A549 (cell line): ENCODE results near the gene TBC1D21.

ENCODE experiments used
- ELK1 ChIP-seq: fragments of 150-350 bp; IDR thresholded peaks from 2 replicates; pipeline ENCODE4 v1.6.1; 2014; ENCODE audit warnings: low read depth, mild to moderate bottlenecking, low read length
- TF ChIP-seq, protein P1 (sequence below): fragments of >200 bp; sonication (Bioruptor Twin); formaldehyde crosslinking; IDR thresholded peaks from 3 replicates; pipeline ENCODE4 v1.5.1; 2016

- TF ChIP-seq ELK1, result no peak
- TF ChIP-seq, protein P1, sequence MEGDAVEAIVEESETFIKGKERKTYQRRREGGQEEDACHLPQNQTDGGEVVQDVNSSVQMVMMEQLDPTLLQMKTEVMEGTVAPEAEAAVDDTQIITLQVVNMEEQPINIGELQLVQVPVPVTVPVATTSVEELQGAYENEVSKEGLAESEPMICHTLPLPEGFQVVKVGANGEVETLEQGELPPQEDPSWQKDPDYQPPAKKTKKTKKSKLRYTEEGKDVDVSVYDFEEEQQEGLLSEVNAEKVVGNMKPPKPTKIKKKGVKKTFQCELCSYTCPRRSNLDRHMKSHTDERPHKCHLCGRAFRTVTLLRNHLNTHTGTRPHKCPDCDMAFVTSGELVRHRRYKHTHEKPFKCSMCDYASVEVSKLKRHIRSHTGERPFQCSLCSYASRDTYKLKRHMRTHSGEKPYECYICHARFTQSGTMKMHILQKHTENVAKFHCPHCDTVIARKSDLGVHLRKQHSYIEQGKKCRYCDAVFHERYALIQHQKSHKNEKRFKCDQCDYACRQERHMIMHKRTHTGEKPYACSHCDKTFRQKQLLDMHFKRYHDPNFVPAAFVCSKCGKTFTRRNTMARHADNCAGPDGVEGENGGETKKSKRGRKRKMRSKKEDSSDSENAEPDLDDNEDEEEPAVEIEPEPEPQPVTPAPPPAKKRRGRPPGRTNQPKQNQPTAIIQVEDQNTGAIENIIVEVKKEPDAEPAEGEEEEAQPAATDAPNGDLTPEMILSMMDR, result no peak
Measured at GRCh38 chr15:73935547-73935946, 62.2 kb downstream of the TBC1D21 start.
